MM.1S (cell line): ENCODE data around the gene IPCEF1.

Experiments
- DNase-seq: peaks from one replicate; pipeline ENCODE4 v3.0.0-alpha.2; 2015
- H2AFZ ChIP-seq: fragments of 300-600 bp; sonication (generic); 2 replicates; pipeline ENCODE4 v1.6.0; 2016; ENCODE audit warnings: antibody characterized with exemption, low read length
- H3F3A ChIP-seq: fragments of 300-600 bp; sonication (generic); 2 replicates; pipeline ENCODE4 v1.6.1; 2016; ENCODE audit warnings: mild to moderate bottlenecking, antibody characterized with exemption, low read length, moderate library complexity, mixed read lengths; ENCODE audit not compliant: insufficient read depth
- H3K27ac ChIP-seq: fragments of 300-600 bp; sonication (generic); 2 replicates; pipeline ENCODE4 v1.5.1; 2016; ENCODE audit warnings: mild to moderate bottlenecking, low read length
- H3K27me3 ChIP-seq: fragments of 300-600 bp; sonication (generic); replicated peaks from 2 replicates; pipeline ENCODE4 v1.6.0; 2016; ENCODE audit warnings: low read length; ENCODE audit not compliant: insufficient read depth
- H3K36me3 ChIP-seq: fragments of 300-600 bp; sonication (generic); replicated peaks from 2 replicates; pipeline ENCODE4 v1.6.1; 2016; ENCODE audit warnings: mild to moderate bottlenecking, low read length, mixed read lengths; ENCODE audit not compliant: insufficient read depth
- H3K4me1 ChIP-seq: fragments of 300-600 bp; sonication (generic); 2 replicates; pipeline ENCODE4 v1.6.1; 2016; ENCODE audit warnings: low read length, mixed read lengths
- H3K4me2 ChIP-seq: fragments of 300-600 bp; sonication (generic); 2 replicates; pipeline ENCODE4 v1.6.0; 2016; ENCODE audit warnings: low read depth, low read length
- H3K4me3 ChIP-seq: fragments of 300-600 bp; sonication (generic); 2 replicates; pipeline ENCODE4 v1.5.1; 2016; ENCODE audit warnings: low read length, mixed read lengths
- H3K79me2 ChIP-seq: fragments of 300-600 bp; sonication (generic); 2 replicates; pipeline ENCODE4 v1.6.1; 2016; ENCODE audit warnings: mixed run types, low read length, mixed read lengths
- H3K9ac ChIP-seq: fragments of 300-600 bp; sonication (generic); 2 replicates; pipeline ENCODE4 v1.6.1; 2016; ENCODE audit warnings: low read length, mixed read lengths
- H3K9me2 ChIP-seq: fragments of 300-600 bp; sonication (generic); replicated peaks from 2 replicates; pipeline ENCODE4 v1.6.1; 2016; ENCODE audit warnings: mild to moderate bottlenecking, low read length, mixed read lengths; ENCODE audit not compliant: insufficient read depth
- H3K9me3 ChIP-seq: fragments of 300-600 bp; sonication (generic); replicated peaks from 2 replicates; pipeline ENCODE4 v1.6.1; 2016; ENCODE audit warnings: mild to moderate bottlenecking, low read length, mixed read lengths; ENCODE audit not compliant: insufficient read depth
- H4K20me1 ChIP-seq: fragments of 300-600 bp; sonication (generic); 2 replicates; pipeline ENCODE4 v1.6.1; 2016; ENCODE audit warnings: mild to moderate bottlenecking, low read length, moderate library complexity, mixed read lengths; ENCODE audit not compliant: insufficient read depth
- EZH2 ChIP-seq: fragments of 300-600 bp; sonication (generic); optimal IDR thresholded peaks from 2 replicates; pipeline ENCODE3; 2017; ENCODE audit warnings: low read depth, mild to moderate bottlenecking, antibody characterized with exemption, low read length, mixed read lengths
- EZH2phosphoT487 ChIP-seq: fragments of 300-600 bp; sonication (generic); IDR thresholded peaks from 2 replicates; pipeline ENCODE4 v1.6.1; 2018; ENCODE audit warnings: antibody characterized with exemption, low read length
- TF ChIP-seq, protein P1 (sequence below): fragments of 300-600 bp; sonication (generic); IDR thresholded peaks from 2 replicates; pipeline ENCODE4 v1.5.1; 2016; ENCODE audit warnings: antibody characterized with exemption, low read length, mixed read lengths

The IPCEF1 gene

DNA sequence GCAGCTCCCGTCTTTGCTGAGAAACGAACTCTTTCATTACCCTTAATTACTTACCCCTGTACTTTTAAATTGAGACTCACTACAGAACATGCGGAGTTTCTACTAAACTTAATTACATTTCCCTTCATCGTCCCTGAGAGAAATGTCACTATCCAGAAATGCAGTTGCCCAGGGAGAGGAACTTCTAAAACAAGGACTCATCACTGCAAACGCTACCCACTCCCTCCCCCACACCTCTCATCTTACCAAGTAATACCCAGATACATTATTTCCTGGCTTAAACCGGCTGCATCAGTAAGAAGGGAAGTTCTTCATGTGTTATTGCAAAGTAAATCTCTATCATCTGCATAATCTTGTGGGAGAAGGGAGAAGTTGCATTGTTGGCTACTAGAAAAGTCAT is 138.3 kb downstream of the IPCEF1 start:
- H3K4me3 ChIP-seq = no peak overlapping the region
- no peaks in the 10 kb centered on the region for H3F3A ChIP-seq
- TF ChIP-seq, protein P1, sequence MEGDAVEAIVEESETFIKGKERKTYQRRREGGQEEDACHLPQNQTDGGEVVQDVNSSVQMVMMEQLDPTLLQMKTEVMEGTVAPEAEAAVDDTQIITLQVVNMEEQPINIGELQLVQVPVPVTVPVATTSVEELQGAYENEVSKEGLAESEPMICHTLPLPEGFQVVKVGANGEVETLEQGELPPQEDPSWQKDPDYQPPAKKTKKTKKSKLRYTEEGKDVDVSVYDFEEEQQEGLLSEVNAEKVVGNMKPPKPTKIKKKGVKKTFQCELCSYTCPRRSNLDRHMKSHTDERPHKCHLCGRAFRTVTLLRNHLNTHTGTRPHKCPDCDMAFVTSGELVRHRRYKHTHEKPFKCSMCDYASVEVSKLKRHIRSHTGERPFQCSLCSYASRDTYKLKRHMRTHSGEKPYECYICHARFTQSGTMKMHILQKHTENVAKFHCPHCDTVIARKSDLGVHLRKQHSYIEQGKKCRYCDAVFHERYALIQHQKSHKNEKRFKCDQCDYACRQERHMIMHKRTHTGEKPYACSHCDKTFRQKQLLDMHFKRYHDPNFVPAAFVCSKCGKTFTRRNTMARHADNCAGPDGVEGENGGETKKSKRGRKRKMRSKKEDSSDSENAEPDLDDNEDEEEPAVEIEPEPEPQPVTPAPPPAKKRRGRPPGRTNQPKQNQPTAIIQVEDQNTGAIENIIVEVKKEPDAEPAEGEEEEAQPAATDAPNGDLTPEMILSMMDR = no peak
- no peak for TF ChIP-seq EZH2phosphoT487
- no peak for TF ChIP-seq EZH2
- DNase-seq = no peak
- no peaks in the 10 kb centered on the region for H3K4me1 ChIP-seq
- H3K9ac ChIP-seq = no peak overlapping the region
- H4K20me1 ChIP-seq = no peaks in the 10 kb centered on the region
- H3K27ac ChIP-seq = no peak overlapping the region
- no peaks in the 10 kb centered on the region for H3K9me2 ChIP-seq
- no peak overlapping the region for H3K4me2 ChIP-seq
- H3K9me3 ChIP-seq = no peaks in the 10 kb centered on the region
- no peaks in the 10 kb centered on the region for H3K27me3 ChIP-seq
- H3K79me2 ChIP-seq = no peaks in the 10 kb centered on the region
- H3K36me3 ChIP-seq = no peaks in the 10 kb centered on the region
- H2AFZ ChIP-seq = no peak overlapping the region

DNA sequence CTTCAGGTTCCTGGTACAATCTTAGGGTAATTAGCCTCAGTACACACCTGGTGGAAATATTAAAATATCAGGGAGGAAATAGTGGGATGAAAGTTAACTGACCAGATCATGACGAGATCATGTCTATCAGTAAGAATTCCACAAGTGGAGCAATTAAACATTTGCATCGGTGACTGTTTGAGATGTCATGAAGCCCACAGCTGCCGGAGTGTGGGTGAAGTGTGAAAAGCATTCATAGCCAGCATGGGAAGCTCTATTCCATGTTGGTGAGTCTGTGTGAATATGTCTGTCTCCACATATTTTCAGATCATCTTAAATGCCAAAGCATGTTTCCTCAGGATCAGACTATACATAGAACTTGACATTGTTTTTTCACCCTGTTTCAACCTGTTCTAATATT is 142.8 kb downstream of the IPCEF1 start:
- no peak for TF ChIP-seq EZH2phosphoT487
- TF ChIP-seq EZH2 = no peak
- TF ChIP-seq, protein P1 = no peak
- Histone ChIP-seq H3K4me3 (no peak overlapping the region), H4K20me1 (no peaks in the 10 kb centered on the region), H3K9me2 (no peaks in the 10 kb centered on the region), H3K9ac (no peak overlapping the region), H3K36me3 (no peaks in the 10 kb centered on the region), H3K79me2 (no peaks in the 10 kb centered on the region), H3K27me3 (no peaks in the 10 kb centered on the region), H2AFZ (no peak overlapping the region), H3F3A (no peaks in the 10 kb centered on the region), H3K4me1 (no peaks in the 10 kb centered on the region), H3K4me2 (no peak overlapping the region), H3K27ac (no peak overlapping the region), H3K9me3 (no peaks in the 10 kb centered on the region)
- DNase-seq = no peak

DNA sequence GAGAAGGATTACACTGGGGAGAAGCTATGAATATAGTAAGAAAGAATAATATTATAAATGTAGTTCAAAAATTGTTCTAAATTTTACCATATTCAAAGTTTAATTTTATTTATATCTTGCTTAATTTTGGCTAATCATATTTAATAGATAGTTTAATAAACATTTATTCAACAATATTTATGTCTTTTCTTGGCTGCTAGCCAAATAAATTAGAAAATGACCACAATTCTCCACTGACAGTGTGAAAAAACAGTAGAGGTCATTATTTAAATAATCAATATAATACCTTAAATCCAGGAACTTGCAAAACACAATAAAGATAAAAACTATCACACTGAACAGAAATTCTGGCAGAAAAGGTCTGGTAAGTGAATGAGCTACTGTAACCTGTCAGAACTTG is 145.9 kb downstream of the IPCEF1 start:
- Histone ChIP-seq H4K20me1 (no peaks in the 10 kb centered on the region), H3K36me3 (no peaks in the 10 kb centered on the region), H3K4me3 (no peak overlapping the region), H3K27me3 (no peaks in the 10 kb centered on the region), H3K9me3 (no peaks in the 10 kb centered on the region), H3K4me2 (no peak overlapping the region), H3F3A (no peaks in the 10 kb centered on the region), H3K27ac (no peak overlapping the region), H3K9me2 (no peaks in the 10 kb centered on the region), H3K4me1 (no peaks in the 10 kb centered on the region), H3K79me2 (no peaks in the 10 kb centered on the region), H2AFZ (no peak overlapping the region), H3K9ac (no peak overlapping the region)
- DNase-seq = no peak
- TF ChIP-seq EZH2 (no peak), EZH2phosphoT487 (no peak)
- TF ChIP-seq, protein P1 = no peak

DNA sequence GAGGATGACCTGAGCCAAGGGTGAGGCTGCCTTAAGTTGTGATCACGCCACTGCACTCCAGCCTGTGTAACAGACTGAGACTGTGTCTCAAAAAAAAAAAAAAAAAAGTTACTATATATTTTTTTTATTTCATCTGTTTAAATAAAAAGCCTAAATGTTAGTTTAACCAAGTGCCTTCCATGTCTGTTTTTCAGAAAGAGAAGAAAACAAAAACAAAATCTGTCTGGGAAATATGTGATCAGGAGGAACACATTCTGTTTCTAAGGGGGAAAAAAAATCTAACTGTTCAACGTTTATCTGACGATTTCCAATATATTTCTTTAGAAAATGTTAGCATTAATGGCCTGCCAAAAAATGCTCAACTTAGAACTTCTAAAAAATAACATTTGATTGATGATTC is 147.0 kb downstream of the IPCEF1 start:
- Histone ChIP-seq H4K20me1 (no peaks in the 10 kb centered on the region), H3F3A (no peaks in the 10 kb centered on the region), H3K27me3 (no peaks in the 10 kb centered on the region), H3K4me3 (no peak overlapping the region), H3K9me2 (no peaks in the 10 kb centered on the region), H3K27ac (no peak overlapping the region), H3K79me2 (no peaks in the 10 kb centered on the region), H2AFZ (no peak overlapping the region), H3K4me2 (no peak overlapping the region), H3K4me1 (no peaks in the 10 kb centered on the region), H3K9me3 (no peaks in the 10 kb centered on the region), H3K9ac (no peak overlapping the region), H3K36me3 (no peaks in the 10 kb centered on the region)
- TF ChIP-seq, protein P1 = no peak
- TF ChIP-seq EZH2 (no peak), EZH2phosphoT487 (no peak)
- no peak for DNase-seq
